ENCODE data around the gene POLE.

DNA sequence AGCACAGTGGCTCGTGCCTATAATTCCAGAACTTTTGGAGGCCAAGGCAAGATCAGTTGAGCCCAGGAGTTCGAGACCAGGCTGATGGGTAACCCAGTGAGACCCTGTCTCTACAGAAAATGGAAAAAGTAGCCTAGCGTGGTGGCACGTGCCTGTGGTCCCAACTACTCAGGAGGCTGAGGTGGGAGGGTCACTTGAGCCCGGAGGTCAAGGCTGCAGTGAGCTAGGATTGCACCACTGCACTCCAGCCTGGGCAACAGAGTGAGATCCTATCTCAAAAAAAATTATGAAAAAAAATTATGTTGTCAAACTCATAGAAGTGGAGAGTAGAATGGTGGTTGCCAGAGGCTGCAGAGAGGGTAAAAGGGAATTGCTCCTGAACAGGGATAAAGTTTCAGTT lies 73.1 kb downstream of the POLE start:
- TF ChIP-seq, protein P1, sequence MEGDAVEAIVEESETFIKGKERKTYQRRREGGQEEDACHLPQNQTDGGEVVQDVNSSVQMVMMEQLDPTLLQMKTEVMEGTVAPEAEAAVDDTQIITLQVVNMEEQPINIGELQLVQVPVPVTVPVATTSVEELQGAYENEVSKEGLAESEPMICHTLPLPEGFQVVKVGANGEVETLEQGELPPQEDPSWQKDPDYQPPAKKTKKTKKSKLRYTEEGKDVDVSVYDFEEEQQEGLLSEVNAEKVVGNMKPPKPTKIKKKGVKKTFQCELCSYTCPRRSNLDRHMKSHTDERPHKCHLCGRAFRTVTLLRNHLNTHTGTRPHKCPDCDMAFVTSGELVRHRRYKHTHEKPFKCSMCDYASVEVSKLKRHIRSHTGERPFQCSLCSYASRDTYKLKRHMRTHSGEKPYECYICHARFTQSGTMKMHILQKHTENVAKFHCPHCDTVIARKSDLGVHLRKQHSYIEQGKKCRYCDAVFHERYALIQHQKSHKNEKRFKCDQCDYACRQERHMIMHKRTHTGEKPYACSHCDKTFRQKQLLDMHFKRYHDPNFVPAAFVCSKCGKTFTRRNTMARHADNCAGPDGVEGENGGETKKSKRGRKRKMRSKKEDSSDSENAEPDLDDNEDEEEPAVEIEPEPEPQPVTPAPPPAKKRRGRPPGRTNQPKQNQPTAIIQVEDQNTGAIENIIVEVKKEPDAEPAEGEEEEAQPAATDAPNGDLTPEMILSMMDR (IDR thresholded peaks at IDR 0.05; ENCODE audit: low read depth, low read length), result no peak
- no peak for TF ChIP-seq POLR2A (IDR thresholded peaks at IDR 0.05; ENCODE audit: extremely low read depth, insufficient read length)
